Measurements from ENCODE around the gene ATP7B. TPM values are rescaled to one million over a fixed set of nuclear protein-coding genes. Genes with fewer than 3 reads are reported as not detected.

ATP7B gene
- total and polyA plus RNA-seq, 2 of the 4 experiments (the other 2 are of a cell fraction) = 2.7 to 2.9 TPM

GRCh38 chr13:51912511-51913225, 98.6 kb downstream of the ATP7B start:
- H2BK5ac ChIP-seq (ENCODE audit: low read depth, low read length, poor library complexity, severe bottlenecking) = no peak overlapping the region
- POLR2A ChIA-PET (ENCODE audit: unreplicated experiment) = no interaction called here
- no peak overlapping the region for H3K23ac ChIP-seq (ENCODE audit: low read depth, low read length)
- H3K4me1 ChIP-seq (ENCODE audit: control insufficient read depth, insufficient read depth, low read length) = no peaks in the 10 kb centered on the region
- H3K9me3 ChIP-seq (ENCODE audit: control insufficient read depth, insufficient read depth, low read length) = no peaks in the 10 kb centered on the region
- H3K27me3 ChIP-seq (ENCODE audit: control insufficient read depth, insufficient read depth, low read length) = peaks cover 24% of the 10 kb centered on the region
- no TSS peak for BruUV-seq (replicated peaks)
- H3K79me1 ChIP-seq (ENCODE audit: low read depth in 1 of 2, low read length in 2 of 2) = no peaks in the 10 kb centered on the region
- no peak for TF ChIP-seq FOS (IDR thresholded peaks at IDR 0.05; ENCODE audit: low read depth, low read length)
- no peak for TF ChIP-seq CHD1 (IDR thresholded peaks at IDR 0.05; ENCODE audit: low read depth, low read length)
- TF ChIP-seq MXI1 (IDR thresholded peaks at IDR 0.05; ENCODE audit: borderline replicate concordance, low read depth, low read length) = no peak
- no peak for TF ChIP-seq RFX5 (IDR thresholded peaks at IDR 0.05; ENCODE audit: low read depth, low read length)
- no peak for TF ChIP-seq SMC3 (IDR thresholded peaks at IDR 0.05; ENCODE audit: low read depth, low read length)
- TF ChIP-seq BHLHE40 (IDR thresholded peaks at IDR 0.05; ENCODE audit: low read depth, low read length) = no peak
- no peak for TF ChIP-seq RCOR1 (IDR thresholded peaks at IDR 0.05; ENCODE audit: insufficient replicate concordance, low read length)
- TF ChIP-seq MAFK (IDR thresholded peaks at IDR 0.05; ENCODE audit: low read depth, low read length) = no peak
- TF ChIP-seq CEBPB (IDR thresholded peaks at IDR 0.05; ENCODE audit: low read depth, low read length) = no peak
- TF ChIP-seq RAD21 (IDR thresholded peaks at IDR 0.05; ENCODE audit: low read length) = no peak
- TF ChIP-seq ELK1 (IDR thresholded peaks at IDR 0.05; ENCODE audit: borderline replicate concordance, low read depth, low read length) = no peak
- no peak for TF ChIP-seq USF2 (IDR thresholded peaks at IDR 0.05; ENCODE audit: low read depth, low read length)
- no peak overlapping the region for H3K4ac ChIP-seq (ENCODE audit: low read depth, low read length)
- 80% methylated on average over 3 of the region's 11 CpGs; no CpG with 5 or more reads in 1 of the 2 experiments for WGBS, 2 experiments (ENCODE audit: extremely low coverage in 2 of 2, insufficient read length in 1 of 2)
- no peak overlapping the region for H3K14ac ChIP-seq (replicated peaks; ENCODE audit: low read depth, low read length)
- no peak overlapping the region for H2BK20ac ChIP-seq (ENCODE audit: low read depth, low read length)
- H2AK9ac ChIP-seq (replicated peaks; ENCODE audit: low read depth, low read length, poor library complexity) = no peak overlapping the region
- H2BK120ac ChIP-seq (ENCODE audit: low read depth, low read length) = no peak overlapping the region
- no peak overlapping the region for H3K9ac ChIP-seq (ENCODE audit: low read depth, low read length)
- no peak overlapping the region for H3K56ac ChIP-seq (ENCODE audit: extremely low read depth, insufficient read depth, low read length)
- dilution Hi-C loops (cut with HindIII; ENCODE audit: low sequenced_read_pairs, unreplicated experiment) = no loop called here
- no peaks in the 10 kb centered on the region for H3K36me3 ChIP-seq (ENCODE audit: control insufficient read depth, insufficient read depth, low read length)
- no peaks in the 10 kb centered on the region for H4K20me1 ChIP-seq (ENCODE audit: insufficient read depth, low read length)
- DNase-seq (no peak), ATAC-seq (ENCODE audit: low read depth) (no peak)
- H2AK5ac ChIP-seq (ENCODE audit: low read depth, low read length) = no peak overlapping the region
- H3K4me2 ChIP-seq (ENCODE audit: low read depth, low read length) = no peak overlapping the region
- no peak overlapping the region for H2BK15ac ChIP-seq (ENCODE audit: low read depth, low read length)
- no peak overlapping the region for H4K91ac ChIP-seq (ENCODE audit: insufficient read depth, low read depth, low read length)
- no peak overlapping the region for H3K18ac ChIP-seq (ENCODE audit: low read depth, low read length)
- H4K8ac ChIP-seq (ENCODE audit: low read depth in 2 of 2, low read length in 2 of 2) = no peak overlapping the region
- in situ Hi-C loops (cut with MboI; ENCODE audit: low sequenced_read_pairs) = no loop called here
- no peak overlapping the region for H4K5ac ChIP-seq (ENCODE audit: low read depth, low read length)
- CTCF ChIA-PET = interaction anchor here (0.6 to 0.7 kb wide), 3 partner anchors 62 to 188 kb away, joined by 4 to 5 read pairs (median 4); no protein-coding TSS in a partner anchor
- H3K9me1 ChIP-seq (ENCODE audit: insufficient read depth, low read length) = no peaks in the 10 kb centered on the region
- no peak overlapping the region for H3K4me3 ChIP-seq (ENCODE audit: insufficient read depth, low read depth, low read length)
- H3K27ac ChIP-seq (ENCODE audit: insufficient read depth, low read length) = no peak overlapping the region
- intact Hi-C loops (cut with micrococcal nuclease) = no loop called here
- H2AFZ ChIP-seq (replicated peaks; ENCODE audit: low read length, poor library complexity) = no peak overlapping the region

Measured in IMR-90 (cell line).